Caco-2 (cell line): ENCODE results near the gene RBM20. TPM values are rescaled to one million over a fixed set of nuclear protein-coding genes. Genes with fewer than 3 reads are reported as not detected.

Source experiments
- BruUV-seq: library from RNA; stranded (reverse); fragments of 400-500 nt; replicated peaks from 2 replicates; lab custom pipeline; 2021; lab: Mats Ljungman, UMichigan
- CTCF ChIA-PET: fragments of 300-600 bp; sonication (Branson Sonifier 250); formaldehyde crosslinking; loops from one replicate; lab custom pipeline; 2022; ENCODE audit warnings: antibody characterized with exemption; lab: Charles Lee
- POLR2A ChIA-PET: fragments of 300-600 bp; sonication (Branson Sonifier 250); formaldehyde crosslinking; loops from one replicate; lab custom pipeline; 2022; ENCODE audit warnings: antibody characterized with exemption; lab: Charles Lee
- DNase-seq, 2 experiments: peaks; one replicate each; pipeline versions ENCODE4 v3.0.0 to v3.0.0-alpha.2; 2020 to 2022
- H3K27me3 ChIP-seq: replicated peaks from 2 replicates; pipeline ENCODE4 v1.6.0; 2011; ENCODE audit warnings: low read length; ENCODE audit not compliant: control insufficient read depth, insufficient read depth
- H3K36me3 ChIP-seq: 2 replicates; pipeline ENCODE4 v1.5.1; 2011; ENCODE audit warnings: low read length; ENCODE audit not compliant: control insufficient read depth, insufficient read depth
- H3K4me1 ChIP-seq: fragments of 250-450 bp; sonication (Bioruptor Pico); 2 replicates; pipeline ENCODE4 v1.5.1; 2020; ENCODE audit warnings: mild to moderate bottlenecking
- H3K4me3 ChIP-seq: 2 replicates; pipeline ENCODE4 v1.5.1; 2011; ENCODE audit warnings: low read depth, mild to moderate bottlenecking, control low read depth, low read length
- H3K9me3 ChIP-seq: fragments of 250-450 bp; sonication (Bioruptor Pico); 2 replicates; pipeline ENCODE4 v1.5.1; 2020; ENCODE audit warnings: mild to moderate bottlenecking, moderate library complexity
- H3K27ac Mint-ChIP-seq: one replicate; pipeline ENCODE4 v1.8.0; 2022; ENCODE audit warnings: mixed read lengths; ENCODE audit not compliant: unreplicated experiment
- H3K27me3 Mint-ChIP-seq: one replicate; pipeline ENCODE4 v1.8.0; 2022; ENCODE audit warnings: mixed read lengths; ENCODE audit not compliant: insufficient read depth, unreplicated experiment
- H3K36me3 Mint-ChIP-seq: one replicate; pipeline ENCODE4 v1.8.0; 2022; ENCODE audit warnings: mild to moderate bottlenecking, mixed read lengths; ENCODE audit not compliant: insufficient read depth, unreplicated experiment
- H3K4me1 Mint-ChIP-seq: one replicate; pipeline ENCODE4 v1.8.0; 2022; ENCODE audit warnings: low read depth, mixed read lengths; ENCODE audit not compliant: unreplicated experiment
- H3K4me3 Mint-ChIP-seq: one replicate; pipeline ENCODE4 v1.8.0; 2022; ENCODE audit warnings: mild to moderate bottlenecking, moderate library complexity, mixed read lengths; ENCODE audit not compliant: unreplicated experiment
- H3K9me3 Mint-ChIP-seq: one replicate; pipeline ENCODE4 v1.8.0; 2022; ENCODE audit warnings: mixed read lengths; ENCODE audit not compliant: unreplicated experiment
- CTCF ChIP-seq, 2 experiments: fragments of 200-600 bp in 1 of 2; IDR thresholded peaks; 1 replicate in 1 of 2; 2 replicates in 1 of 2; pipeline versions ENCODE4 v1.5.1 to v1.8.0; 2011 to 2022; ENCODE audit warnings: antibody characterized with exemption in 1 of 2, control low read depth in 1 of 2, inconsistent platforms in 1 of 2, low read depth in 1 of 2, low read length in 1 of 2, mild to moderate bottlenecking in 1 of 2, moderate library complexity in 1 of 2; ENCODE audit not compliant: insufficient read depth in 1 of 2, severe bottlenecking in 1 of 2, unreplicated experiment in 1 of 2
- intact Hi-C: fragments of 100-400 bp; cut with micrococcal nuclease; formaldehyde crosslinking; loops from one replicate; pipeline ENCODE4 v1.10.0; 2022; ENCODE audit not compliant: unreplicated experiment
- total RNA-seq: library from RNA; stranded (reverse); gene quantifications from 2 replicates; pipeline ENCODE4 v1.2.3, GENCODE V29; 2022

Gene RBM20
- total RNA-seq, 1 experiment from 2014 or later, result 0.36 TPM

- no peak for DNase-seq
- intact Hi-C loops, result no loop called here
- H3K4me3 ChIP-seq, result no peak overlapping the region
- TF ChIP-seq CTCF (IDR thresholded peaks at IDR 0.05; ENCODE audit: insufficient read depth in 1 of 2, low read depth in 1 of 2, low read length in 1 of 2, severe bottlenecking in 1 of 2, unreplicated experiment in 1 of 2), result no peak
- H3K27me3 ChIP-seq, result no peaks in the 10 kb centered on the region
- CTCF ChIA-PET, result no interaction called here
- Mint-ChIP-seq H3K27ac (no peak overlapping the region), H3K9me3 (no peaks in the 10 kb centered on the region), H3K4me3 (no peak overlapping the region), H3K36me3 (no peaks in the 10 kb centered on the region), H3K4me1 (peaks cover 27% of the 10 kb centered on the region), H3K27me3 (no peaks in the 10 kb centered on the region)
- H3K36me3 ChIP-seq, result no peaks in the 10 kb centered on the region
- POLR2A ChIA-PET, result no interaction called here
- no TSS peak for BruUV-seq
- no peaks in the 10 kb centered on the region for H3K9me3 ChIP-seq
- H3K4me1 ChIP-seq, result peaks cover 17% of the 10 kb centered on the region
Measured at GRCh38 chr10:110841767-110842267, 197.7 kb downstream of the RBM20 start.

- BruUV-seq, result no TSS peak
- Mint-ChIP-seq H3K4me1 (peaks cover 27% of the 10 kb centered on the region), H3K4me3 (no peak overlapping the region), H3K36me3 (no peaks in the 10 kb centered on the region), H3K27ac (no peak overlapping the region), H3K27me3 (no peaks in the 10 kb centered on the region), H3K9me3 (no peaks in the 10 kb centered on the region)
- DNase-seq, result no peak
- Histone ChIP-seq H3K9me3 (no peaks in the 10 kb centered on the region), H3K27me3 (no peaks in the 10 kb centered on the region), H3K36me3 (no peaks in the 10 kb centered on the region), H3K4me3 (no peak overlapping the region), H3K4me1 (peaks cover 17% of the 10 kb centered on the region)
- intact Hi-C loops, result no loop called here
- ChIA-PET POLR2A (no interaction called here), CTCF (no interaction called here)
- TF ChIP-seq CTCF (IDR thresholded peaks at IDR 0.05; ENCODE audit: insufficient read depth in 1 of 2, low read depth in 1 of 2, low read length in 1 of 2, severe bottlenecking in 1 of 2, unreplicated experiment in 1 of 2), result no peak
Measured at GRCh38 chr10:110842326-110842904, 198.3 kb downstream of the RBM20 start.

- H3K27me3 ChIP-seq, result no peaks in the 10 kb centered on the region
- H3K36me3 ChIP-seq, result no peaks in the 10 kb centered on the region
- Mint-ChIP-seq H3K4me3 (no peak overlapping the region), H3K9me3 (no peaks in the 10 kb centered on the region), H3K27ac (no peak overlapping the region), H3K4me1 (peaks cover 27% of the 10 kb centered on the region), H3K27me3 (no peaks in the 10 kb centered on the region), H3K36me3 (no peaks in the 10 kb centered on the region)
- TF ChIP-seq CTCF (IDR thresholded peaks at IDR 0.05; ENCODE audit: insufficient read depth in 1 of 2, low read depth in 1 of 2, low read length in 1 of 2, severe bottlenecking in 1 of 2, unreplicated experiment in 1 of 2), result no peak
- POLR2A ChIA-PET, result no interaction called here
- peaks cover 17% of the 10 kb centered on the region for H3K4me1 ChIP-seq
- DNase-seq, result no peak
- no TSS peak for BruUV-seq
- H3K9me3 ChIP-seq, result no peaks in the 10 kb centered on the region
- CTCF ChIA-PET, result no interaction called here
- intact Hi-C loops, result no loop called here
- H3K4me3 ChIP-seq, result no peak overlapping the region
Measured at GRCh38 chr10:110843031-110843430, 198.9 kb downstream of the RBM20 start.
